ENCODE results near the gene OSMR.

Gene OSMR

GRCh38 chr5:38866362-38867031 lies 20.7 kb downstream of the OSMR start:
- H3K27me3 ChIP-seq (ENCODE audit: control insufficient read depth, insufficient read depth, low read length) = no peaks in the 10 kb centered on the region
- peaks cover 2% of the 10 kb centered on the region for H3K4me1 ChIP-seq (ENCODE audit: control insufficient read depth, insufficient read depth, low read length)
- no peaks in the 10 kb centered on the region for H3K36me3 ChIP-seq (ENCODE audit: control insufficient read depth, insufficient read depth, low read length)
- no peak overlapping the region for H3K4me3 ChIP-seq (ENCODE audit: low read length)
- no peak overlapping the region for H3K27ac ChIP-seq (ENCODE audit: low read depth, low read length)
- H3K9ac ChIP-seq (ENCODE audit: low read length) = no peak overlapping the region

- peaks cover 2% of the 10 kb centered on the region for H3K4me1 ChIP-seq (ENCODE audit: control insufficient read depth, insufficient read depth, low read length)
- H3K4me3 ChIP-seq (ENCODE audit: low read length) = no peak overlapping the region
- no peaks in the 10 kb centered on the region for H3K36me3 ChIP-seq (ENCODE audit: control insufficient read depth, insufficient read depth, low read length)
- no peaks in the 10 kb centered on the region for H3K27me3 ChIP-seq (ENCODE audit: control insufficient read depth, insufficient read depth, low read length)
- no peak overlapping the region for H3K9ac ChIP-seq (ENCODE audit: low read length)
- H3K27ac ChIP-seq (ENCODE audit: low read depth, low read length) = no peak overlapping the region
Measured at GRCh38 chr5:38867032-38867398, 21.2 kb downstream of the OSMR start.

GRCh38 chr5:38867416-38867815 lies 21.6 kb downstream of the OSMR start:
- Histone ChIP-seq H3K4me1 (ENCODE audit: control insufficient read depth, insufficient read depth, low read length) (peaks cover 2% of the 10 kb centered on the region), H3K27ac (ENCODE audit: low read depth, low read length) (no peak overlapping the region), H3K36me3 (ENCODE audit: control insufficient read depth, insufficient read depth, low read length) (no peaks in the 10 kb centered on the region), H3K9ac (ENCODE audit: low read length) (no peak overlapping the region), H3K27me3 (ENCODE audit: control insufficient read depth, insufficient read depth, low read length) (no peaks in the 10 kb centered on the region), H3K4me3 (ENCODE audit: low read length) (no peak overlapping the region)

GRCh38 chr5:38870595-38870994 lies 24.8 kb downstream of the OSMR start:
- H3K9ac ChIP-seq (ENCODE audit: low read length) = no peak overlapping the region
- H3K27me3 ChIP-seq (ENCODE audit: control insufficient read depth, insufficient read depth, low read length) = no peaks in the 10 kb centered on the region
- peaks cover 2% of the 10 kb centered on the region for H3K4me1 ChIP-seq (ENCODE audit: control insufficient read depth, insufficient read depth, low read length)
- no peak overlapping the region for H3K4me3 ChIP-seq (ENCODE audit: low read length)
- no peak overlapping the region for H3K27ac ChIP-seq (ENCODE audit: low read depth, low read length)
- no peaks in the 10 kb centered on the region for H3K36me3 ChIP-seq (ENCODE audit: control insufficient read depth, insufficient read depth, low read length)

- Histone ChIP-seq H3K4me3 (ENCODE audit: low read length) (no peak overlapping the region), H3K4me1 (ENCODE audit: control insufficient read depth, insufficient read depth, low read length) (peaks cover 2% of the 10 kb centered on the region), H3K27me3 (ENCODE audit: control insufficient read depth, insufficient read depth, low read length) (no peaks in the 10 kb centered on the region), H3K9ac (ENCODE audit: low read length) (no peak overlapping the region), H3K27ac (ENCODE audit: low read depth, low read length) (no peak overlapping the region), H3K36me3 (ENCODE audit: control insufficient read depth, insufficient read depth, low read length) (no peaks in the 10 kb centered on the region)
Measured at GRCh38 chr5:38871058-38871605, 25.3 kb downstream of the OSMR start.

GRCh38 chr5:38871790-38872551 lies 26.2 kb downstream of the OSMR start:
- H3K4me3 ChIP-seq (ENCODE audit: low read length) = no peak overlapping the region
- no peaks in the 10 kb centered on the region for H3K27me3 ChIP-seq (ENCODE audit: control insufficient read depth, insufficient read depth, low read length)
- no peaks in the 10 kb centered on the region for H3K36me3 ChIP-seq (ENCODE audit: control insufficient read depth, insufficient read depth, low read length)
- no peak overlapping the region for H3K27ac ChIP-seq (ENCODE audit: low read depth, low read length)
- H3K9ac ChIP-seq (ENCODE audit: low read length) = no peak overlapping the region
- no peaks in the 10 kb centered on the region for H3K4me1 ChIP-seq (ENCODE audit: control insufficient read depth, insufficient read depth, low read length)

- Histone ChIP-seq H3K4me3 (ENCODE audit: low read length) (no peak overlapping the region), H3K27ac (ENCODE audit: low read depth, low read length) (no peak overlapping the region), H3K36me3 (ENCODE audit: control insufficient read depth, insufficient read depth, low read length) (no peaks in the 10 kb centered on the region), H3K4me1 (ENCODE audit: control insufficient read depth, insufficient read depth, low read length) (no peaks in the 10 kb centered on the region), H3K9ac (ENCODE audit: low read length) (no peak overlapping the region), H3K27me3 (ENCODE audit: control insufficient read depth, insufficient read depth, low read length) (no peaks in the 10 kb centered on the region)
Measured at GRCh38 chr5:38872826-38873225, 27.0 kb downstream of the OSMR start.

GRCh38 chr5:38874948-38875456 lies 29.2 kb downstream of the OSMR start:
- Histone ChIP-seq H3K27me3 (ENCODE audit: control insufficient read depth, insufficient read depth, low read length) (no peaks in the 10 kb centered on the region), H3K4me1 (ENCODE audit: control insufficient read depth, insufficient read depth, low read length) (no peaks in the 10 kb centered on the region), H3K9ac (ENCODE audit: low read length) (no peak overlapping the region), H3K36me3 (ENCODE audit: control insufficient read depth, insufficient read depth, low read length) (no peaks in the 10 kb centered on the region), H3K27ac (ENCODE audit: low read depth, low read length) (no peak overlapping the region), H3K4me3 (ENCODE audit: low read length) (no peak overlapping the region)

GRCh38 chr5:38878391-38879077 lies 32.7 kb downstream of the OSMR start:
- Histone ChIP-seq H3K4me3 (ENCODE audit: low read length) (no peak overlapping the region), H3K4me1 (ENCODE audit: control insufficient read depth, insufficient read depth, low read length) (no peaks in the 10 kb centered on the region), H3K27ac (ENCODE audit: low read depth, low read length) (no peak overlapping the region), H3K36me3 (ENCODE audit: control insufficient read depth, insufficient read depth, low read length) (no peaks in the 10 kb centered on the region), H3K9ac (ENCODE audit: low read length) (no peak overlapping the region), H3K27me3 (ENCODE audit: control insufficient read depth, insufficient read depth, low read length) (no peaks in the 10 kb centered on the region)

GRCh38 chr5:38879078-38879460 lies 33.3 kb downstream of the OSMR start:
- H3K27me3 ChIP-seq (ENCODE audit: control insufficient read depth, insufficient read depth, low read length) = no peaks in the 10 kb centered on the region
- no peaks in the 10 kb centered on the region for H3K36me3 ChIP-seq (ENCODE audit: control insufficient read depth, insufficient read depth, low read length)
- no peak overlapping the region for H3K4me3 ChIP-seq (ENCODE audit: low read length)
- H3K9ac ChIP-seq (ENCODE audit: low read length) = no peak overlapping the region
- H3K27ac ChIP-seq (ENCODE audit: low read depth, low read length) = no peak overlapping the region
- H3K4me1 ChIP-seq (ENCODE audit: control insufficient read depth, insufficient read depth, low read length) = no peaks in the 10 kb centered on the region

- Histone ChIP-seq H3K4me3 (ENCODE audit: low read length) (no peak overlapping the region), H3K36me3 (ENCODE audit: control insufficient read depth, insufficient read depth, low read length) (no peaks in the 10 kb centered on the region), H3K27me3 (ENCODE audit: control insufficient read depth, insufficient read depth, low read length) (no peaks in the 10 kb centered on the region), H3K4me1 (ENCODE audit: control insufficient read depth, insufficient read depth, low read length) (no peaks in the 10 kb centered on the region), H3K9ac (ENCODE audit: low read length) (no peak overlapping the region), H3K27ac (ENCODE audit: low read depth, low read length) (no peak overlapping the region)
Measured at GRCh38 chr5:38883842-38884241, 38.0 kb downstream of the OSMR start.

GRCh38 chr5:38885208-38885607 lies 39.4 kb downstream of the OSMR start:
- Histone ChIP-seq H3K4me1 (ENCODE audit: control insufficient read depth, insufficient read depth, low read length) (no peaks in the 10 kb centered on the region), H3K27ac (ENCODE audit: low read depth, low read length) (no peak overlapping the region), H3K36me3 (ENCODE audit: control insufficient read depth, insufficient read depth, low read length) (no peaks in the 10 kb centered on the region), H3K27me3 (ENCODE audit: control insufficient read depth, insufficient read depth, low read length) (no peaks in the 10 kb centered on the region), H3K4me3 (ENCODE audit: low read length) (no peak overlapping the region), H3K9ac (ENCODE audit: low read length) (no peak overlapping the region)
